HG03103 (cell line): ENCODE measurements around the gene AAMP.

Experiments
- ATAC-seq: cut with Tn5 transposase; IDR thresholded peaks from one replicate; pipeline ENCODE4 v1.9.1; 2021; ENCODE audit warnings: low read depth; ENCODE audit not compliant: unreplicated experiment

AAMP gene

DNA sequence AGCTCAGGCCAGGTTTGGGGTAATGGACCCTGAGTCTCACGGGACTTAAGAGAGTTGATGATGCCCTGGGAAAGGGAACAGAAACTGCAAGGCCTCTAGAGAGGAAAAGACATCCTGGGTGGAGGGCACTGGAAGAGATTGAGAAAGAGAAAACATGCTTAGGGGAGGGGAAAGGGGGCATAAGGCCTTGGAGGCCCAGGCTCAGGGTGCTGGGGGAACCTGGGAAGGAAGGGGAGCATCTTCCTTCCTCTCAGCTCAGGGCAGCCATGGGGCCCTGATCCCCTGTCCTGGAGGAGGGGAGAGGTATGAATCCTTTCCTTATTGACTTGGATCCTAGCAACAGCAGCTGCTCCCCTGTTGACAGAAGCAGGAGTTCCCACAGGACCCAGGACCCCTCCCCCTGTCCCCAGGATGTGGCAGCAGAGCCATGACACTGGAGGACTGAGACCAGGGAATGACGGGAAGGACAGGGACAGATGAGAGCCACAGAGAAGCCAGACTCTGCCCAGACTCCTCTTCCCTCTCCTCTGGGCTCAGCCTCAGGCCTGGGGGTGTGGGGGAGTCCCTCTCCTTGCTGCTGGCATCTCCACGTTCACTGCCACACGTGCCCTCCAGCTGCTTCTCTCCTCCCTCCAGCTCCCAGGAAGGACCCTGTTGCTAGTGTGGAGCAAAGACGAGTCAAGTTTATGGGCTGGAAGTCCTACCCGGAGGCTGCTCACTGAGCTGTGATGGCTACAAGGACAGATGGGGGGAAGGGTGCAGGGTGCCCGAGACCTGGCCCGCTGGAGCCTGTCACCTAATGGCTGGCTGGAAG, 8.3 kb downstream of the AAMP start:
- ATAC-seq, result no peak

DNA sequence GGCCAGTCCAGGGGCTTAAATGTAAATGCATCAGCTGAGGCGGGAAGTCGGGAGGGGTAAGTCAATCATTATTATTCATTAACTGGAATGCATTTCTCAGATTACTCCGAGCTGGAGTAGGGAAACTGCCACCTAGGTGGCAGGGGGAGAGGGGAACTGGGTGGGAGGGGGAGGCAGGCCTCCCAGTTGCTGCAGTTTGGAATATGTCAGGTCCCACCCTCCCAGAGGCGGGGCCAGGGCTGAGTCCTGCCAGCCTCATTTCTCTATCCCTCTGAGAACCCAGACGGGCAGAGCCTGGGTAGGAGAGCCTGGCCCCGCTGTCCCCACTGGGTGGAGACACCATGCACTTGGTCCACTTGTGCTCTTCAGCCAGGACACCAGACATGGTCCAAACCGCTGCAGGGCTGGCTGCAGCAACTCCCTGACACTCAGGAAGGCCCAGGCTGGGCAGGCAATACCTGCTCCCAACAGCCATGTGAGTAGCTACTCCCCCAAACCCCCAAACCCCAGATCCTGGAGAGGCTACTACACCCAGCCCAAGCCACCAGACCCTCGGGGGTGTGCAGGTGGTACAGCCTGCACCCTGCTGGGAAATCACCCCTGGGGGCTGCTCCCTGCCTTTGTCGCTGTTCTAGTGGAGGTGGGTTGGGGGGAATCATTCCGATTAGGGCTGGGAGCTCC, 9.1 kb downstream of the AAMP start, which contains the start of gene GPBAR1:
Gene GPBAR1, plus strand, starts transcription at position 274 of the 681 bp plus-strand sequence. CDS start 1,710 bp downstream, outside the sequence.
- ATAC-seq, result no peak

DNA sequence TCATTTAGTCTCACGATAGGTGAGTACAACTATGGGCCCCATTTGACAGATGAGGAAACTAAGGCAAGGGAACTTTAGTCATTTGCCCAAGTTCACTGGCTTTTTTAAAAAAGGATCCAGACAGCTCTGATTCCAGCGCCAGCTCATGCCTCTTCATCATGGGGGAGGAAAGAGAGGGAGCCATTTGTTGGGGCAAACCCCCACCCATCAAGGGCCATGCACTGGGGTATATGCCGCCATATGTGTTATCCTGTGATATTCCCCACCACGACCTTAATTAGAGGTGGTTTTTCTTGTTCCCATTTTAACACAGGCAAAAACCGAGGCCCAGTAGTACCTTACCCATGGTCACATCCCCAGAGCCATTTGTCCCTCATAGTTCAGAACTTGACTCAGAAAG, 9.8 kb downstream of the AAMP start:
- ATAC-seq, result no peak

GRCh38 chr2:218259099-218259961, 10.6 kb downstream of the AAMP start:
- ATAC-seq, result no peak

GRCh38 chr2:218257390-218257981, 12.5 kb downstream of the AAMP start:
- peak; percentile 74 for ATAC-seq

GRCh38 chr2:218256612-218257350, 13.2 kb downstream of the AAMP start:
- ATAC-seq, result no peak

- no peak for ATAC-seq
Measured at GRCh38 chr2:218255446-218255845, 14.5 kb downstream of the AAMP start.

DNA sequence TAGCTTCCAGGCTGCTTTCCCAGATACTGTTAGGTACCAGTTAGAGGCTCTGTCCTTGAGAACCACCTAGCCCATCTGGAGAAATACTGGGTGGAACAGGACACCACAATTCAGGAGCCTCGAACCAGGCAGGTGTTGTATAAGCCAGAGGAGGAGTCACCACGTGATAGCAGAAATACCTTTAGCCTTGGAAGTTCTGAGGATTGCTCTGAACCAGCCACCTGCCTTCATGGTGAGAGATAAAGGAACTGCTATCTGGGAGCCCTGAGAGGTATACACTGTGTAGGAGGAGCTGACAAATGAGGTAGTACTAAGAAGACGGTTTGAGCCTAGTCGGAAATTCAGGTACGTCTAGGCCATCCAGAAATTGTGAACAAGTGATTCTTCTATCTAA, 16.7 kb downstream of the AAMP start:
- no peak for ATAC-seq

DNA sequence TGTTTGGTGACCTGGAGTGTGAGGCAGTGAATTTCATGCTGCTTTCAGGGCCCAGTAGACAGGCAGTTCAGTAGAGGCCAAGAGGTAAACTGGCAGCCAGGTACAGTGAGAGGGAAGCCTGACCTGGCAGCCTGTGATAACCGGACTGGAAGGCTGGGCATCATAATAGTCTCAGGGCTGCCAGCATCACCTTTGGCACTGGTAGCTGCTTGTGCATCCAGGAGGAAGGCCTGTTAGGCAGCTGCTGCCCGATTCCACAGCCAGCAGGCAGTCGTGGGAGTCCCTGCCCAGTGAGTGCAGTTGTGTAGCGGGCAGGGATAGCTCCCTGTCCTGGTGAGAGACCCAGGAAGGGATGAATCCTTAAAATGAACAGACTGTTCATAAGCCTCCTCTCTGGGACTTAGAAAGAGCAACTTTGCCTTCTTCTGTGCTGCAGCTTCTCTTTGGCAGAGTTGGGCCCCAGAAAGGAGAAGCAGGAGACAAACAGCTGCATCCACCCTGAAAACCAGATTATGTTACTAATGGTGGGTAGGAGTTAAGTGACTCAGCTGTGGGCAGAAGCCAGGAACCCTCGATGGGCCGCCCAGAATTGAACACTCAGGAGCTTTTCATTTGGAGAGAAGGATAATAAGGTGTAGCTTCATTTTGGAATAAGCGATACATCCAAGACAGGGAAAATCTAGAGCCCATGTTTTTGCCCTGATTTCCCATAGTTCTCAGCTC, 17.3 kb downstream of the AAMP start:
- no peak for ATAC-seq

DNA sequence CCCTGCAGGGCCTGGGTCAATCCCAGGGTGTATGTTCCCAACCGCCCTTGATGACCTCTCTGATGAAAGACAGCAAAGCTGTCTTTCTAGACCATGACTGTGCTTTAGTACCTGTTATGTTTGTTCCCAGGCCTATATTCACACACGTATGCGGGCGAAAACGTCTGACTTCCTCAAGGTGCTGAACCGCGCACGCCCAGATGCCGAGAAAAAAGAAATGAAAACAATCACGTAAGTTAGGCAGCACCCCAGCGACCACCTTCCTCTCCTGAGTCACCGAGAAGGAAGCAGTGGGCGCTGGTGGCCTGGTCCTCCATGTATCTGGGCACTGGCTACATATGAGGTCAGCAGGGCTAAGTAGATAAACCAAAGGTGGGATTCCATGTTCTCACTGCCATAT, 20.2 kb downstream of the AAMP start:
- ATAC-seq, result no peak

DNA sequence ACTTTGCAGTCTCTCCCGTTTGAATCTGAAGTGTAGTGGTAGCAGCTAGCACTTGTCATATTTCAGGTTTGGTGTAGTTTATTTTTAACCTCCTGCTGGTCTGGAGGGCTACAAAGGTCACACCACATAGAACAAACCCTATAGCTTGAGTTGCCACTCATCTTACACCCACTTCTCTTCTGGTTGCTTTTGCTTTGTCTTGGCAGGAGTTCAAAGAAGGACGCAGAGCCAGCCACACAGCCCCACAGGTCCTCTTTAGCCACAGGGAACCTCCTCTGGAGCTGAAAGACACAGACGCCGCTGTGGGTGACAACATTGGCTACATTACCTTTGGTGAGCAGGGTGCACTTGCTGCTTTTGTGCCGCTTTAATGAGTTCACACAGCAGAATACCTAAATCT, 24.7 kb downstream of the AAMP start:
- no peak for ATAC-seq

- no peak for ATAC-seq
Measured at GRCh38 chr2:218244665-218245064, 25.3 kb downstream of the AAMP start.

DNA sequence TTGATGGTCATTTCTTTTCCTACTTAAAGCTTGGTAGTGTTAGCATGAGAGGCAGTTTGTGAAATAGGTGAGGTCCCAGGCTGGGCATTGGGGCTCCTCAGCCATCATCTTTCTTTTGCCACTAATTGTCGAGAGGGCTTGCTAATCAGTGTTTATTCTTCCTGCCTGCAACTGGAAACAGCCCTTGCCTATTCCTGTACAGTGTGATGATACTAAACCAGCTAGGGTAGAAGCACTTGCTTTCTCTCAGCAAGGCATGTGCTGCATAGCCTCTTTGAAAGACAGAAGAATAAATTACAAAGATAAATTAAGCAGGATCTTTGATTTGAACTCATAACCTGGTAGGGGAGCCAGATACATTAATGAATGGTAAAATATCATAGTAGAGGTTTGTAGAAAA, 25.7 kb downstream of the AAMP start:
- ATAC-seq, result no peak

DNA sequence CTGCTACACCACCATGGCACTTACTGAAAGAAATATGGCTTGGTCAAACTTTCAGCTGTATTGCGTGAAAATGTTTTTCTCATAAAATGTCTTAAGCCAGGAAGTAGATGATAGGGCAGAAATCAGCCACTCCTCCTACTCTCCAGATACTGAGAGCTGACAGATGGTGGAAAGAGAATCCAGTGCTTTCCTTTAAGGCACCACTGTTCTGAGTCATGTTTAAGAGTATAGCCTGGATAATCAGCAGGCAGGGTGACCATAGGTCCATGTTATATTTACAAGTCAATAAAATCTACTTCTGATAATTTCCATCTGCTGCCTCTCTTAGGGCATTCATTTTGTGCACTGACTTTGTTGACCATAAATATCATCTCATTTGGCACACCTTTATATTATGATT, 31.1 kb downstream of the AAMP start:
- no peak for ATAC-seq

GRCh38 chr2:218236829-218237228, 33.1 kb downstream of the AAMP start:
- no peak for ATAC-seq

DNA sequence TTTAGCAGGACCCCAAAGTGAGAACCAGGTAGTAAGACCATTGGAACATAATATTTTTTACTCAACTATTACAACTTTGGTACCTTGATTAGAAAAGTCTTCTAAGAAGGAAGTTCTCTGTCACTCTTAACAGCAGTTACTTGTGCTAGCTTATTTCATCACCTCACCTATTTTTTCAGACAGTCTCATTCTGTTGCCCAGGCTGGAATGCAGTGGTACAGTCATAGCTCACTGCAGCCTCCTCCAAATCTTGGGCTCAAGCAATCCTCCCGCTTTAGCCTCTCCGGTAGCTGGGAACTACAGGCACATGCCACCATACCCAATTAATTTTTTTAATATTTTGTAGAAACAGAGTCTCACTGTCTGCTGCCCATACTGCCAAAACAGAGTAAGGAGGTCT, 34.9 kb downstream of the AAMP start:
- ATAC-seq, result no peak

GRCh38 chr2:218234521-218234920, 35.4 kb downstream of the AAMP start:
- ATAC-seq, result no peak

GRCh38 chr2:218233543-218233942, 36.4 kb downstream of the AAMP start:
- ATAC-seq, result no peak

GRCh38 chr2:218230882-218231281, 39.1 kb downstream of the AAMP start:
- ATAC-seq, result no peak
